GM18951 (cell line): ENCODE measurements around the gene SLC25A21.

Experiments used
- POLR2A ChIP-seq: IDR thresholded peaks from 4 replicates; pipeline ENCODE4 v1.6.1; 2011; ENCODE audit warnings: mild to moderate bottlenecking; ENCODE audit not compliant: insufficient read length, insufficient read depth; ENCODE audit errors: extremely low read depth
- in situ Hi-C: fragments of 300-500 bp; cut with MboI; formaldehyde crosslinking; loops from one replicate; pipeline ENCODE4 v1.12.0; 2022; ENCODE audit warnings: low sequenced_read_pairs, mixed read lengths, inconsistent platforms; ENCODE audit not compliant: unreplicated experiment

Gene SLC25A21

DNA sequence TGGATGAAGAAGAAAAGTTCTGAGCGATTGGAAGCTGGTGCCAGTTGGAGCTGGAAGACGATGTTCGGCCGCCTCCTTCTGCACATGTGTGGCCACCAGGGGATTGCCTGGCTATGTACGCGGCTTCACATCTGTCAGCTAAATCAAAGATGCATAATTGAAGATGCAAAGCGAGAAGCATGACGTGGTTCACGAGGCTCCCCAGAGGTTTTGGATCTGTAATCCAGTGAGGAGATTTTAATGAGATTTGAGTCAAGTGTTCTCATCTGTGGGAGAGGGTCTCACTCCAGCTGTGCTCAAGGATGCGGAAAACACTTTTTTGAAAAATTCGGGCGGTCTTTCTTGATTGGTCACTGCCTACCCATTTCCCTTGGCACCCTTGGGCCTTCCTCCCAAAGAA, 416.2 kb downstream of the SLC25A21 start:
- in situ Hi-C loops: no loop called here
- TF ChIP-seq POLR2A: no peak

DNA sequence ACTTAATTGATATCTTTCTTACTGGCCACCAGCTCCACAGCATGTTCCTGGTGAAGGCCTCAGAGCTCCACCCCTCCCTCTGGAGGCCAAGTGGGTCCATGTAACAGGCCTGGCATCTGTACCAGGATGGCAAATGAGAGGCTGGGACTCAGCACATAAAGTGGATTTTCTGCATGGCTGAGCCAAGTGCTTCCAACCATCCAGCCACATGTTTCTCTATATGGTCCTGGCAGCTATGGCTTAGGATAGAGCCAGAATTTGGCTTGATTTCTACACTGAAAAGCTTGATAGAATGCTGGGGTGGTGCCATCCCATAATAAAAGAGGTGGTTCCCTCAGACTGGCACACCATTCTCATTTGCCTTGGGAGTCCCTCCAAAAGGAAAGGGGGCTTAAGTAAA, 416.6 kb downstream of the SLC25A21 start:
- in situ Hi-C loops: no loop called here
- TF ChIP-seq POLR2A: no peak

DNA sequence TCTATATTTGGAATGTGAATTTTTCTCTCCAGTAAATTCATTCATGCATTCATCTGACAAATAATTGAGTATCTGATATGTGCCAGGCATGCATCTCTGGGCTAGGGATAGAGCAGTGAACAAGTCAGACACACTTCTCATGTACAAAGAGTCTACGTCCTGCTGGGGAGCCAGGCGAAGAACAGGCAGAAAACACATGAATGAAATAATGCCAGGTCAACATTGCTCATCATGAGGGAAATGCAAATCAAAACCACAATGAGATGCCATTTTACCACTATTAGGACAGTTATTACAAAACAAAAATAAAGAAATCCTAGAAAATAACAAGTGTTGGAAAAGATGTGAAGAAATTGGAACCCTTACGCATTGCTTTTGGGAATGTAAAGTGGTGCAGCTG, 420.5 kb downstream of the SLC25A21 start:
- in situ Hi-C loops: no loop called here
- no peak for TF ChIP-seq POLR2A

DNA sequence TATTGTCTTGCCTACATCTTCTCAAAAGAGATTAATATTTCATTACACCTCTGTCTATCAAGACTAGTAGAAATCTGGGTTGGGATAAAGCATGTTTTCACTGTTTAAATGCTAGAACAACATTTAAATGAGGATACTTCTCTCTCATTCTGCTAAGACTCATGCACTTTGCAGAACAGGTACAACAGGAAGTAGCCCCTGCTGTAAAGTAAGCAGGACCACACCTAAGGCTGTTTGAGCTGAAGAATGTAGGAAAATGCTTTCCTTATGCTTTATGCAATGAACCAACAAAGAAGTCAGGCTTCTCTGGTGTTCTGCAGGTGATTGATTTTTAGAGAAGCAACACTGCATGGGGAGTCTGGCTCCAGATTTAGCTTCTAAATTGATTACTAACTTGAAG, 421.3 kb downstream of the SLC25A21 start:
- TF ChIP-seq POLR2A: no peak

DNA sequence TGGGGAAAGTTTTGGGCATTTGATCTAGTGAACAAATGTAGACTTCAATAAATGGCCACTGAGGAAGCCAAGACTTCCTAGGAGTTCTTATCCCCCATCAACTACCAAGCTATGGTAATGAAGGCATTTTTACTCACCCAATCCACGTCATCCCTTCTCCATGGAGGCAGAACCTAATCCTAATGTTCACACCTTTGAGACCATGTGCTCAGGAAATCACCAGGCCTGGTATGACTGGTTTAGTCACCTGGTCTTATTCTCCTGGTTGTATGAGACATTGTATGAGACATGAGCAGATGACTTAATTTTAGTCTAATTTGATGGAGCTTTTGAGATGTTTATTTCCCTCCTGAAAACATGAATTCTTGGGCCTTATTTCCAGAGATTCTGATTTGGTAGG, 422.2 kb downstream of the SLC25A21 start:
- TF ChIP-seq POLR2A: no peak
- in situ Hi-C loops: no loop called here

More for the DNA sequence above, 421.3 kb downstream of the SLC25A21 start:
- in situ Hi-C loops: no loop called here

DNA sequence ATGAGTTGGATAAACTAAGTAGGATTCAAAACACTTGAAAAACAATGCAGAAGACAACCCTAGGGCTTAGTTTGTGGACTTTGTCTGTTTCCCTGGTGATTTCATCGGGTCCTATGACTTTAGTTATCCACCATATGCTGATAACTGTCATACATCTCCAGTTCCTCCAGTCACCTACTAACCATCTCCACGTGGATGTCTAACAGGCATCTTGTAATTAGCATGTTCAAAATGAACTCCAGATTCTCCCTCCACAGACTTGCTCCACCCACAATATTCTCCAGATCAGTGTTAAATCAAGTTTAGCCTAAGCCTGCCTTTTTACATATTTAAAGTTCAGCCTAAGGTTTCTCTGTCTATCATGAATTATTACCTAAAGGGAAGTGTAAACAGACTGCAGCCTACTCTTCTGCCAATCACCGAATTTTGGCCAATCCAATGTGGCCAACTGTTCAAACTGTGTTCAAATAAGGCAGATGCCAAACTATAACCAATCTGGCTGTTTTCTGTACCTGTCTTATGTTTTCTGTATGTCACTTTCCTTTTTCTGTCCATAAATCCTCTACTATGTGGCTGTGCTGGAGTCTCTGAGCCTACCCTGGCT, 423.7 kb downstream of the SLC25A21 start:
- in situ Hi-C loops: no loop called here
- TF ChIP-seq POLR2A: no peak

GRCh38 chr14:36747411-36748184, 424.8 kb downstream of the SLC25A21 start:
- in situ Hi-C loops: no loop called here
- no peak for TF ChIP-seq POLR2A

GRCh38 chr14:36746872-36747271, 425.5 kb downstream of the SLC25A21 start:
- in situ Hi-C loops: no loop called here

GRCh38 chr14:36741858-36742257, 430.5 kb downstream of the SLC25A21 start:
- TF ChIP-seq POLR2A: no peak

More at GRCh38 chr14:36746872-36747271, 425.5 kb downstream of the SLC25A21 start:
- no peak for TF ChIP-seq POLR2A

DNA sequence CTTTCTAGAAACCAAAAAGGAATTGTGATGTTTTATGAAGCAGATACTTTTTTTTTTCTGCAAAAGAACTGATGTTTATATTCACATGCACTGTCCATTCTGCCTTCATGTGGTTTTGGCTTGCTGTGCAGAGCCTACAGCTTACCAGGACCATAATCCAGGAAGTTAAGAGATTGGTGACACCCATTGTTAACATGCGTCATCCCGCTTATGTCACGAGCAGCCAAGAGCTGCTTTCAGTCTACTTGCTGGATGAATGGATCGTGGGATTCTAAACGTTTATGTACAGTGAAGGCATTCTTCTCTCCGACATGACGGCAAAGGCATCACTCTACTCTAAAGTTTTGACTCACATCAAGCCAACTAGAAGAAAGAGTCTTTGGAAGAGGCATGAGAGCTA, 434.1 kb downstream of the SLC25A21 start:
- TF ChIP-seq POLR2A: no peak
- in situ Hi-C loops: no loop called here

More at GRCh38 chr14:36741858-36742257, 430.5 kb downstream of the SLC25A21 start:
- in situ Hi-C loops: no loop called here

DNA sequence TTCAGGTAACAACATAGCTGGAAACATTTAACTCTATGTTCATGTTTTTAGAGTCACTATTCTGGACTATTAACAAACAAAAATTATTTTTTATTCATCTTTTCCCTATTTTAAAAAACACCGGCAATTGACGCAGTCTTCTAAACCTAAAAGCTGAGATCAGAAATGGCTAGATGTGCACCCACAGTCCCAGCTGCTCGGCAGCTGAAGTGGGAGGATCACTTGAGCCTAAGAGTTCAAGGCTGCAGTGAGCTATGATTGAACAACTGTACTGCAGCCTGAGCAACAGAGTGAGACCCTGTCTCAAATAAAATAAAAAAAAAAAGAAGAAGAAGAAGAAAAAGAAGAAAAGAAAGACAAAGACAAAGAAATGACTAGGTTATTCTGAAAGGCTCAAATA, 446.3 kb downstream of the SLC25A21 start:
- no peak for TF ChIP-seq POLR2A
- in situ Hi-C loops: no loop called here

DNA sequence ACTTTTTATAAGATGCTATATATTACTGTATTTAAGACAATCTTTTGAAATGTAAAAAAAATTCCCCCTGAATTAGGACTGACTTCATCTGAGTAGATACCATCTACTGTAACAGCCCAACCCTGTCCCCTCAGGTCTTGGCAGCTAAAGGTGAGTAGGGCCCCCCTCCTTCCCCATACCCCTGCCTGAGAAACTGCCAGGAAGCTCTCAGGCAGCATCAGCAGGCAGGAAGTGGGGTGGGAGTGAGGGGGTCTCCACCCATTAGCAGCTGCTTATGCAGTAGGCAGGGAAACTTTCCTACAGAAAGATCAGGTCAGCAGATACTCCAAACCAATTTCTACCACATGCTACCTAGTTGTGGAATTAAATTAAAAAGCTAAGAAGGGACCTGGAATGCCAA, 448.2 kb downstream of the SLC25A21 start:
- in situ Hi-C loops: no loop called here
- TF ChIP-seq POLR2A: no peak

DNA sequence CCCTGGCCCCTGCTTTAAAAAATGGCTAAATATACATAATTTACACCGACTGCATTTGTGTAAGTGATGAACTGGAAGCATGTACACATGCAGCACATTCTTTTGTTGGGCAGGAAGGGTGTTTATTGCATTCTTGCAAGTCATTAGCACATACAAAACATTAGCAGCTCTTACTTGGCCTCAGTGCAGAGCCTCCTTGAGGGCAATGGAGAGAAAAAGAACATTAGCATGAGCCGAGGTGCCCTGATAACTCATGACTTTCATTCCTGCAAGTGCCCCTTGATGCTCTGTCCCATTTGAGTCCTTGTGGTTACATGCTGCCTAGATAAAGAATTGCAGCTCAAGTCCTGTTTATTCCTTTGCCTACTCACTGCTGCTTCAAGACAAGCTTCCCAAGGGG, 448.9 kb downstream of the SLC25A21 start:
- in situ Hi-C loops: no loop called here

DNA sequence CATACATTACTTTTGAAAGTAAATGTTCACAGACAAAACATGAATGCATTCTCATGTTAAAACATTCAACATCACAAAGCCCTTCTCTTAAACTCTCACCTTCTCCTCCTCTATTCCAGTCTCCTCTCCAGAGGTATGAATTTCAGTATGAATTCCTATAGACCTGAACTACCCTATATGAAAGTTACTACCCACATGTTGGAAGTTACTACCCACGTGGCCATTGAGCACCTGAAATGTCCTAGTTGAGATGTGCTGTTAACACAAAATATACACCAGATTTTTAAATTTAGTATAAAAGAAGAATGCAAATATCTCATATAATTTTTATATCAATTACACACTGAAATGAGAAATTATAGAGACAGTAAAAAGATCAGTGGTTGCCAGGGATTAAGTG, 450.5 kb downstream of the SLC25A21 start:
- TF ChIP-seq POLR2A: no peak
- in situ Hi-C loops: no loop called here

More for the DNA sequence above, 448.9 kb downstream of the SLC25A21 start:
- TF ChIP-seq POLR2A: no peak
